ENCODE results near the gene FKBP15.
"Not testable (repeated sequence)": the region's sequence is repeated elsewhere in the genome, so short reads cannot be mapped to it uniquely, and the experiment has no call there.

FKBP15 gene

DNA sequence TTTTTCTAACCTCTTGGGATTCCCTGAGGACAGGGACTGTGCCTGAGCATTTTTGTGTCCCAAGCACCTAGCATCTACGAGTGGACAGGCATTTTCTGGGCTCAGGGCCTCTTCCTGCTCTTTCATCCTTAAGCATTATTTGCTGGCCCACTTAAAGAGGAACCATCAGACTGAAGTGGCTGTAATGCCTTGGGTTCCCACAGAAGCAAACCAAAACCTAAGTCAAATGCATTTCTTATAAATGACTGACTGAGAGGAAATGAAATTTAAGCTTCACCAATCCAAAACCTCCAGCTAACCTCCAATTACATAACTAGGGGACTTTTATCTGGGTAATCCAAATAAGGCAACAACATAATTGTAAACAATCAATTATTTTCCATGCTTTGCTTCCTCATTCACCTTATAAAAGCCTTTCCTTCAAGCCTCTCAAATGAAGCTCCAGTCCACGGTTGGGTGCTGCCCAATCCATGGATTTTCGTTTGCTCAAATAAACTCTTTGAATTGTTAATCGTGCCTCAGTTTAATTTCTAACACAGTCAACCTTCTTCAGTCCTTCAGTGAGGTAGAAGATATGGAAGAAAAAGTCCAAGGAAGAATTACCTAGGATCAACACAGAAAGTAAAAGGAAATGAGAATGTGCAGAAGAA is 95.6 kb downstream of the FKBP15 start:
- TF ChIP-seq, protein P1, sequence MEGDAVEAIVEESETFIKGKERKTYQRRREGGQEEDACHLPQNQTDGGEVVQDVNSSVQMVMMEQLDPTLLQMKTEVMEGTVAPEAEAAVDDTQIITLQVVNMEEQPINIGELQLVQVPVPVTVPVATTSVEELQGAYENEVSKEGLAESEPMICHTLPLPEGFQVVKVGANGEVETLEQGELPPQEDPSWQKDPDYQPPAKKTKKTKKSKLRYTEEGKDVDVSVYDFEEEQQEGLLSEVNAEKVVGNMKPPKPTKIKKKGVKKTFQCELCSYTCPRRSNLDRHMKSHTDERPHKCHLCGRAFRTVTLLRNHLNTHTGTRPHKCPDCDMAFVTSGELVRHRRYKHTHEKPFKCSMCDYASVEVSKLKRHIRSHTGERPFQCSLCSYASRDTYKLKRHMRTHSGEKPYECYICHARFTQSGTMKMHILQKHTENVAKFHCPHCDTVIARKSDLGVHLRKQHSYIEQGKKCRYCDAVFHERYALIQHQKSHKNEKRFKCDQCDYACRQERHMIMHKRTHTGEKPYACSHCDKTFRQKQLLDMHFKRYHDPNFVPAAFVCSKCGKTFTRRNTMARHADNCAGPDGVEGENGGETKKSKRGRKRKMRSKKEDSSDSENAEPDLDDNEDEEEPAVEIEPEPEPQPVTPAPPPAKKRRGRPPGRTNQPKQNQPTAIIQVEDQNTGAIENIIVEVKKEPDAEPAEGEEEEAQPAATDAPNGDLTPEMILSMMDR (conservative IDR thresholded peaks at IDR 0.05; ENCODE audit: low read length), result no peak
- no peak for DNase-seq (ENCODE audit: low read depth)
- H3K4me3 ChIP-seq (ENCODE audit: low read length), result no peak overlapping the region

DNA sequence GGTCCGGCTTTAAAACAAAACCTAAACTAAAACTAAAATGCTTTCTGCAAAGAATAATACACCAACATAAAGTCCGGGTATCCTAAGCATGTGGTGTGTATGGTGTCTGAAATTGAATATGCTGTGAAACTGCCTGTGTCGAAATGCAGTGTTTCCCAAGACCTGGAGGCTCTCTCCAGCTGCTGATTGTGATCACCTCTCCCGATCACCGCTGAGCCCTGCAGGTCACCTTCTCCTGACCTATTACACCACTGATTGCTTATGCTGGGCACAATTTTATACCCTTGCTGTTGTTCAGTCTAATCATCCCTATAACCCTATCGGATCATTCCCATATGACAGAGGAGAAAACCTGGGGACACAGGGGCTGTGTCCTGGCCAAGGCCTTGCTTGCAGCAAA is 102.2 kb downstream of the FKBP15 start:
- H3K4me3 ChIP-seq (ENCODE audit: low read length); DNase-seq (ENCODE audit: low read depth): not testable (repeated sequence)
